ENCODE results near the gene KLHL42.

KLHL42 gene

GRCh38 chr12:27766587-27766986 is 13.4 kb upstream of the KLHL42 start:
- TF ChIP-seq CREB1 (IDR thresholded peaks at IDR 0.05; ENCODE audit: low read depth) = no peak
- no peak for TF ChIP-seq TAF1 (IDR thresholded peaks at IDR 0.05; ENCODE audit: low read depth)
- TF ChIP-seq MAX (IDR thresholded peaks at IDR 0.05) = no peak
- TF ChIP-seq RAD21 (IDR thresholded peaks at IDR 0.05; ENCODE audit: low read depth) = no peak
- no peak for TF ChIP-seq NFIC (IDR thresholded peaks at IDR 0.05)

GRCh38 chr12:27769142-27769673 is 10.8 kb upstream of the KLHL42 start:
- TF ChIP-seq MAX (IDR thresholded peaks at IDR 0.05) (no peak), RAD21 (IDR thresholded peaks at IDR 0.05; ENCODE audit: low read depth) (no peak), FOXM1 (IDR thresholded peaks at IDR 0.05; ENCODE audit: borderline replicate concordance, low read depth) (no peak), REST (IDR thresholded peaks at IDR 0.05; ENCODE audit: low read depth) (no peak), CREB1 (IDR thresholded peaks at IDR 0.05; ENCODE audit: low read depth) (no peak), USF1 (IDR thresholded peaks at IDR 0.05) (no peak), TAF1 (IDR thresholded peaks at IDR 0.05; ENCODE audit: low read depth) (no peak), EP300 (IDR thresholded peaks at IDR 0.05; ENCODE audit: borderline replicate concordance) (no peak), YY1 (IDR thresholded peaks at IDR 0.05; ENCODE audit: low read depth) (no peak), EGR1 (IDR thresholded peaks at IDR 0.05) (no peak), CEBPB (IDR thresholded peaks at IDR 0.05) (no peak), TEAD4 (IDR thresholded peaks at IDR 0.05) (no peak), ZBTB7A (IDR thresholded peaks at IDR 0.05; ENCODE audit: low read depth) (no peak), NFIC (IDR thresholded peaks at IDR 0.05) (no peak), TCF12 (IDR thresholded peaks at IDR 0.05; ENCODE audit: low read depth) (no peak)

- no peak for TF ChIP-seq CREB1 (IDR thresholded peaks at IDR 0.05; ENCODE audit: low read depth)
- no peak for TF ChIP-seq CEBPB (IDR thresholded peaks at IDR 0.05)
- TF ChIP-seq EGR1 (IDR thresholded peaks at IDR 0.05) = no peak
- no peak for TF ChIP-seq RAD21 (IDR thresholded peaks at IDR 0.05; ENCODE audit: low read depth)
- TF ChIP-seq MAX (IDR thresholded peaks at IDR 0.05) = no peak
- TF ChIP-seq REST (IDR thresholded peaks at IDR 0.05; ENCODE audit: low read depth) = no peak
- TF ChIP-seq TAF1 (IDR thresholded peaks at IDR 0.05; ENCODE audit: low read depth) = no peak
- TF ChIP-seq YY1 (IDR thresholded peaks at IDR 0.05; ENCODE audit: low read depth) = no peak
- TF ChIP-seq TEAD4 (IDR thresholded peaks at IDR 0.05) = no peak
- TF ChIP-seq ZBTB7A (IDR thresholded peaks at IDR 0.05; ENCODE audit: low read depth) = no peak
- no peak for TF ChIP-seq FOXM1 (IDR thresholded peaks at IDR 0.05; ENCODE audit: borderline replicate concordance, low read depth)
- no peak for TF ChIP-seq NFIC (IDR thresholded peaks at IDR 0.05)
- TF ChIP-seq EP300 (IDR thresholded peaks at IDR 0.05; ENCODE audit: borderline replicate concordance) = no peak
- TF ChIP-seq USF1 (IDR thresholded peaks at IDR 0.05) = no peak
- no peak for TF ChIP-seq TCF12 (IDR thresholded peaks at IDR 0.05; ENCODE audit: low read depth)
These were observed 8.3 kb upstream of the KLHL42 start for GRCh38 chr12:27771481-27772327.

GRCh38 chr12:27772328-27773049 is 7.5 kb upstream of the KLHL42 start:
- TF ChIP-seq REST (IDR thresholded peaks at IDR 0.05; ENCODE audit: low read depth) (no peak), EGR1 (IDR thresholded peaks at IDR 0.05) (no peak), TAF1 (IDR thresholded peaks at IDR 0.05; ENCODE audit: low read depth) (no peak), FOXM1 (IDR thresholded peaks at IDR 0.05; ENCODE audit: borderline replicate concordance, low read depth) (no peak), YY1 (IDR thresholded peaks at IDR 0.05; ENCODE audit: low read depth) (no peak), CEBPB (IDR thresholded peaks at IDR 0.05) (no peak)

Measured in Ishikawa (cell line).